ENCODE results near the gene PIAS2. TPM values are rescaled to one million over a fixed set of nuclear protein-coding genes. Genes with fewer than 3 reads are reported as not detected.
"Not testable (repeated sequence)": the region's sequence is repeated elsewhere in the genome, so short reads cannot be mapped to it uniquely, and the experiment has no call there.

Gene PIAS2
- polyA plus RNA-seq, 4 donors: 2.5 to 11.9 (median 4.4) TPM

- Histone ChIP-seq H3K36me3 (ENCODE audit: control insufficient read depth in 3 of 3, insufficient read depth in 2 of 3, low read depth in 1 of 3, low read length in 3 of 3) (peaks cover 0 to 5% (median 0%) of the 10 kb centered on the region in 3 donors), H3K27ac (ENCODE audit: low read depth in 1 of 3, low read length in 2 of 3) (no peak overlapping the region), H3K9me3 (ENCODE audit: control insufficient read depth in 2 of 2, insufficient read depth in 1 of 2, low read depth in 1 of 2, low read length in 1 of 2) (no peaks in the 10 kb centered on the region), H3K27me3 (ENCODE audit: control insufficient read depth in 3 of 3, insufficient read depth in 3 of 3, low read length in 3 of 3) (no peaks in the 10 kb centered on the region), H3K4me1 (ENCODE audit: control insufficient read depth in 3 of 3, insufficient read depth in 2 of 3, low read depth in 1 of 3, low read length in 2 of 3) (no peaks in the 10 kb centered on the region), H3K4me3 (ENCODE audit: low read depth in 1 of 3, low read length in 3 of 3) (no peak overlapping the region)
- DNase-seq (no peak), FAIRE-seq (no peak)
- WGBS, 3 donors: 91 to 99% (median 98%) methylated on average over 2 of the region's 2 CpGs
Measured at GRCh38 chr18:46832849-46833248, 84.5 kb downstream of the PIAS2 start.

DNA sequence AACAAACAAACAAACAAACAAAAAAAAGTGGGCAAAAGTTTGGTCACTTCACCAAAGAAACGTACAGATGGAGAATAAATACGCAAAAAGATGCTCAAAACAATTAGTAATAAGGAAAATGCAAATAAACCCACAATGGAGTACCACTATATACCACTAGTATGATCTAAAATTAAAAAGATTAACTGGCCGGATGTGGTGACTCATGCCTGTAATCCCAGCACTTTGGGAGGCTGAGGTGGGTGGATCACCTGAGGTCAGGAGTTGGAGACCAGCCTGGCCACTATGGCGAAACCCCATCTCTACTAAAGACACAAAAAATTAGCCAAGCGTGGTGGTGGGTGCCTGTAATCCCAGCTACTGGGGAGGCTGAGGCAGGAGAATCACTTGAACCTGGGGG, 84.9 kb downstream of the PIAS2 start:
- WGBS, 3 donors: 92 to 96% (median 95%) methylated on average over 5 of the region's 5 CpGs
- not testable (repeated sequence) for FAIRE-seq; H3K36me3 ChIP-seq (ENCODE audit: control insufficient read depth in 3 of 3, insufficient read depth in 2 of 3, low read depth in 1 of 3, low read length in 3 of 3); H3K4me3 ChIP-seq (ENCODE audit: low read depth in 1 of 3, low read length in 3 of 3); H3K27ac ChIP-seq (ENCODE audit: low read depth in 1 of 3, low read length in 2 of 3); DNase-seq; H3K4me1 ChIP-seq (ENCODE audit: control insufficient read depth in 3 of 3, insufficient read depth in 2 of 3, low read depth in 1 of 3, low read length in 2 of 3); H3K27me3 ChIP-seq (ENCODE audit: control insufficient read depth in 3 of 3, insufficient read depth in 3 of 3, low read length in 3 of 3); H3K9me3 ChIP-seq (ENCODE audit: control insufficient read depth in 2 of 2, insufficient read depth in 1 of 2, low read depth in 1 of 2, low read length in 1 of 2)

GRCh38 chr18:46831434-46831833, 85.9 kb downstream of the PIAS2 start:
- DNase-seq (no peak), FAIRE-seq (no peak)
- no peaks in the 10 kb centered on the region for H3K4me1 ChIP-seq (ENCODE audit: control insufficient read depth in 3 of 3, insufficient read depth in 2 of 3, low read depth in 1 of 3, low read length in 2 of 3)
- no peak overlapping the region for H3K4me3 ChIP-seq (ENCODE audit: low read depth in 1 of 3, low read length in 3 of 3)
- no peaks in the 10 kb centered on the region for H3K9me3 ChIP-seq (ENCODE audit: control insufficient read depth in 2 of 2, insufficient read depth in 1 of 2, low read depth in 1 of 2, low read length in 1 of 2)
- no peaks in the 10 kb centered on the region for H3K27me3 ChIP-seq (ENCODE audit: control insufficient read depth in 3 of 3, insufficient read depth in 3 of 3, low read length in 3 of 3)
- peaks cover 0 to 7% (median 0%) of the 10 kb centered on the region in 3 donors for H3K36me3 ChIP-seq (ENCODE audit: control insufficient read depth in 3 of 3, insufficient read depth in 2 of 3, low read depth in 1 of 3, low read length in 3 of 3)
- no peak overlapping the region for H3K27ac ChIP-seq (ENCODE audit: low read depth in 1 of 3, low read length in 2 of 3)

DNA sequence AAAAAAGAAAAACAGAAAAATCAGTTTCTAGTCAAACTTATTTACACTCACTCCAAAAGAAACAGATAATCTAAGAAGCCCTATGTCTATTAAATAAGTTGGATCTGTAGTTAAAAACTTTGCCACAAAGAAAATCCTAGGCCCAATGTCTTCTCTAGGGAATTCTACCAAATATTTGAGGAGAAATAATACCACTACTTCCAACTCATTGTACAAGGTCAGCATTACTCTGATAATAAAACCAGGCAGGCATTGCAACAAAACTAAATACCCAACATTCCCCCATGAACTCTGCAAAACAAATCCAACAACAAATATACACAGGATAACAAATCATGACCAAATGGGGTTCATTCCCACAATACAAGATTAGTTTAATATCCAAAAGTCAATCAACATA, 86.7 kb downstream of the PIAS2 start:
- FAIRE-seq: no peak
- Histone ChIP-seq H3K36me3 (ENCODE audit: control insufficient read depth in 3 of 3, insufficient read depth in 2 of 3, low read depth in 1 of 3, low read length in 3 of 3) (peaks cover 0 to 8% (median 0%) of the 10 kb centered on the region in 3 donors), H3K4me1 (ENCODE audit: control insufficient read depth in 3 of 3, insufficient read depth in 2 of 3, low read depth in 1 of 3, low read length in 2 of 3) (no peaks in the 10 kb centered on the region), H3K27ac (ENCODE audit: low read depth in 1 of 3, low read length in 2 of 3) (no peak overlapping the region), H3K27me3 (ENCODE audit: control insufficient read depth in 3 of 3, insufficient read depth in 3 of 3, low read length in 3 of 3) (no peaks in the 10 kb centered on the region), H3K4me3 (ENCODE audit: low read depth in 1 of 3, low read length in 3 of 3) (no peak overlapping the region), H3K9me3 (ENCODE audit: control insufficient read depth in 2 of 2, insufficient read depth in 1 of 2, low read depth in 1 of 2, low read length in 1 of 2) (no peaks in the 10 kb centered on the region)
- DNase-seq: no peak

GRCh38 chr18:46829947-46830346, 87.4 kb downstream of the PIAS2 start:
- Histone ChIP-seq H3K36me3 (ENCODE audit: control insufficient read depth in 3 of 3, insufficient read depth in 2 of 3, low read depth in 1 of 3, low read length in 3 of 3) (peaks cover 0 to 8% (median 0%) of the 10 kb centered on the region in 3 donors), H3K27me3 (ENCODE audit: control insufficient read depth in 3 of 3, insufficient read depth in 3 of 3, low read length in 3 of 3) (no peaks in the 10 kb centered on the region), H3K4me3 (ENCODE audit: low read depth in 1 of 3, low read length in 3 of 3) (no peak overlapping the region), H3K27ac (ENCODE audit: low read depth in 1 of 3, low read length in 2 of 3) (no peak overlapping the region), H3K9me3 (ENCODE audit: control insufficient read depth in 2 of 2, insufficient read depth in 1 of 2, low read depth in 1 of 2, low read length in 1 of 2) (no peaks in the 10 kb centered on the region), H3K4me1 (ENCODE audit: control insufficient read depth in 3 of 3, insufficient read depth in 2 of 3, low read depth in 1 of 3, low read length in 2 of 3) (no peaks in the 10 kb centered on the region)
- DNase-seq (no peak), FAIRE-seq (no peak)
- WGBS, 3 donors: 79 to 95% (median 89%) methylated on average over 1 of the region's 1 CpG

DNA sequence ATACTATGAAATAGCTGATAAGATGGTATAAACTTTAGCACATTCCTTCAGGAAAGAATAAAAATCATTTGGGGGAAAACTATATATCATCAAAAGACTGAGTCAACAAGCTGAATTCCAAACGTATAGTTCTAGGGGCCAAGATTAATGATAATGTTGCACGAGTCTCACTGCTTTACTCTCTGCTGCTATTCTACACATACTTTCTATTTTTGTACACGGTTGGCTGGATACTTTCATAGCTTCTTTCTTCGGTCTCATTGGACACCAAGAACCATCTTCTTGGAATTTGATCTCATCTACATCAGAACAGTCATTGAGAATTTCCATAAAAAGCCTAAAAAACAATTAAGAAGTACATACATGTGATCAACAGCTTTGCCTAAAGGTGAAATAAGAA, 87.8 kb downstream of the PIAS2 start:
- H3K27me3 ChIP-seq (ENCODE audit: control insufficient read depth in 3 of 3, insufficient read depth in 3 of 3, low read length in 3 of 3): no peaks in the 10 kb centered on the region
- 78 to 94% (median 92%) methylated on average over 4 of the region's 4 CpGs for WGBS, 3 donors
- H3K9me3 ChIP-seq (ENCODE audit: control insufficient read depth in 2 of 2, insufficient read depth in 1 of 2, low read depth in 1 of 2, low read length in 1 of 2): no peaks in the 10 kb centered on the region
- FAIRE-seq: no peak
- H3K27ac ChIP-seq (ENCODE audit: low read depth in 1 of 3, low read length in 2 of 3): no peak overlapping the region
- no peaks in the 10 kb centered on the region for H3K4me1 ChIP-seq (ENCODE audit: control insufficient read depth in 3 of 3, insufficient read depth in 2 of 3, low read depth in 1 of 3, low read length in 2 of 3)
- peaks cover 0 to 8% (median 0%) of the 10 kb centered on the region in 3 donors for H3K36me3 ChIP-seq (ENCODE audit: control insufficient read depth in 3 of 3, insufficient read depth in 2 of 3, low read depth in 1 of 3, low read length in 3 of 3)
- DNase-seq: no peak
- no peak overlapping the region for H3K4me3 ChIP-seq (ENCODE audit: low read depth in 1 of 3, low read length in 3 of 3)

- no peaks in the 10 kb centered on the region for H3K4me1 ChIP-seq (ENCODE audit: control insufficient read depth in 3 of 3, insufficient read depth in 2 of 3, low read depth in 1 of 3, low read length in 2 of 3)
- FAIRE-seq (no peak), DNase-seq (no peak)
- H3K36me3 ChIP-seq (ENCODE audit: control insufficient read depth in 3 of 3, insufficient read depth in 2 of 3, low read depth in 1 of 3, low read length in 3 of 3): peaks cover 0 to 3% (median 0%) of the 10 kb centered on the region in 3 donors
- H3K9me3 ChIP-seq (ENCODE audit: control insufficient read depth in 2 of 2, insufficient read depth in 1 of 2, low read depth in 1 of 2, low read length in 1 of 2): no peaks in the 10 kb centered on the region
- no peak overlapping the region for H3K27ac ChIP-seq (ENCODE audit: low read depth in 1 of 3, low read length in 2 of 3)
- 64 to 74% (median 74%) methylated on average over 3 of the region's 3 CpGs for WGBS, 3 donors
- H3K4me3 ChIP-seq (ENCODE audit: low read depth in 1 of 3, low read length in 3 of 3): no peak overlapping the region
- no peaks in the 10 kb centered on the region for H3K27me3 ChIP-seq (ENCODE audit: control insufficient read depth in 3 of 3, insufficient read depth in 3 of 3, low read length in 3 of 3)
Measured at GRCh38 chr18:46821856-46822711, 95.2 kb downstream of the PIAS2 start.

DNA sequence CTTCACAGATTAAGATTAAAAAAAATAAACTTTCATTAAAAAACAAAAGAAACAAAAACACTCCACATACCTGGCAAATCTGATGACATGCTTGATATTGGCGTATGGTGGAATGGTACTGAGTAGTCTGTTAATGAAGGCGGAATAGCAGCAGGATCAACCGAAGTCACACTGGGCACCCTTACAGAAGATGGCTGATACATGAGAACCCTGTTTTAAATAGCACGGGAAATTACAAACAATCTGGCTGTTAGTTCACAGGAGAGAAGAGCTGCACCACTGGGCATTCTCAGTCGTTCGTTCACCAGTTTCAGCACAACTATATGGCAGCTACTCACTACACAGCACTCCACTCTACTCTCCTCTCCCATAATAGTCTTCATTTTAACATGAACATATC, 96.4 kb downstream of the PIAS2 start:
- H3K27me3 ChIP-seq (ENCODE audit: control insufficient read depth in 3 of 3, insufficient read depth in 3 of 3, low read length in 3 of 3): no peaks in the 10 kb centered on the region
- no peak for DNase-seq
- H3K4me1 ChIP-seq (ENCODE audit: control insufficient read depth in 3 of 3, insufficient read depth in 2 of 3, low read depth in 1 of 3, low read length in 2 of 3): no peaks in the 10 kb centered on the region
- H3K9me3 ChIP-seq (ENCODE audit: control insufficient read depth in 2 of 2, insufficient read depth in 1 of 2, low read depth in 1 of 2, low read length in 1 of 2): no peaks in the 10 kb centered on the region
- WGBS, 3 donors: 96 to 99% (median 96%) methylated on average over 6 of the region's 6 CpGs
- H3K36me3 ChIP-seq (ENCODE audit: control insufficient read depth in 3 of 3, insufficient read depth in 2 of 3, low read depth in 1 of 3, low read length in 3 of 3): peaks cover 0 to 2% (median 0%) of the 10 kb centered on the region in 3 donors
- H3K4me3 ChIP-seq (ENCODE audit: low read depth in 1 of 3, low read length in 3 of 3): no peak overlapping the region
- H3K27ac ChIP-seq (ENCODE audit: low read depth in 1 of 3, low read length in 2 of 3): no peak overlapping the region
- no peak for FAIRE-seq

GRCh38 chr18:46815661-46816060, 101.6 kb downstream of the PIAS2 start:
- Histone ChIP-seq H3K4me1 (ENCODE audit: control insufficient read depth in 3 of 3, insufficient read depth in 2 of 3, low read depth in 1 of 3, low read length in 2 of 3) (no peaks in the 10 kb centered on the region), H3K4me3 (ENCODE audit: low read depth in 1 of 3, low read length in 3 of 3) (no peak overlapping the region), H3K9me3 (ENCODE audit: control insufficient read depth in 2 of 2, insufficient read depth in 1 of 2, low read depth in 1 of 2, low read length in 1 of 2) (no peaks in the 10 kb centered on the region), H3K27ac (ENCODE audit: low read depth in 1 of 3, low read length in 2 of 3) (no peak overlapping the region), H3K27me3 (ENCODE audit: control insufficient read depth in 3 of 3, insufficient read depth in 3 of 3, low read length in 3 of 3) (no peaks in the 10 kb centered on the region), H3K36me3 (ENCODE audit: control insufficient read depth in 3 of 3, insufficient read depth in 2 of 3, low read depth in 1 of 3, low read length in 3 of 3) (peaks cover 0 to 3% (median 0%) of the 10 kb centered on the region in 3 donors)
- no peak for DNase-seq
- WGBS, 3 donors: 90 to 92% (median 91%) methylated on average over 6 of the region's 6 CpGs
- FAIRE-seq: no peak
